Left lung (tissue), 10 donors: ENCODE results near the gene H1-8. TPM values are rescaled to one million over a fixed set of nuclear protein-coding genes. Genes with fewer than 3 reads are reported as not detected.

Source experiments
- ATAC-seq: fragments of 200-7000 bp; cut with Tn5 transposase; one replicate; pipeline ENCODE4 v1.9.1; 2020; ENCODE audit warnings: moderate library complexity
- DNase-seq, 4 donors: peaks; one replicate each; pipeline ENCODE4 v3.0.0-alpha.2; 2013 to 2020
- H3K27ac ChIP-seq, 2 donors: fragments of 200-600 bp; sonication (generic) in 1 of 2; one replicate each; pipeline versions ENCODE4 v1.5.0 to v1.8.0; 2020 to 2021
- H3K27me3 ChIP-seq, 2 donors: fragments of 200-600 bp; sonication (generic) in 1 of 2; one replicate each; pipeline versions ENCODE4 v1.5.0 to v1.8.0; 2020 to 2021
- H3K36me3 ChIP-seq, 2 donors: fragments of 200-600 bp; sonication (generic) in 1 of 2; one replicate each; pipeline versions ENCODE4 v1.5.0 to v1.8.0; 2020 to 2021
- H3K4me1 ChIP-seq, 2 donors: fragments of 200-600 bp; one replicate each; pipeline ENCODE4 v1.8.0; 2021
- H3K4me3 ChIP-seq, 2 donors: fragments of 200-600 bp; sonication (generic) in 1 of 2; one replicate each; pipeline versions ENCODE4 v1.5.0 to v1.8.0; 2020 to 2021; ENCODE audit warnings: mild to moderate bottlenecking in 1 of 2
- H3K9me3 ChIP-seq, 2 donors: fragments of 200-600 bp; sonication (generic) in 1 of 2; one replicate each; pipeline versions ENCODE4 v1.5.0 to v1.8.0; 2020 to 2021
- CTCF ChIP-seq, 2 donors: fragments of 200-600 bp; sonication (generic) in 1 of 2; IDR thresholded peaks; one replicate each; pipeline versions ENCODE4 v1.5.0 to v1.8.0; 2021; ENCODE audit warnings: antibody characterized with exemption in 2 of 2
- intact Hi-C, 2 donors: fragments of 100-400 bp; cut with DNase I; formaldehyde crosslinking; loops; one replicate each; pipeline versions ENCODE4 v1.11.2 to v1.14.2; 2022
- polyA plus RNA-seq, 6 donors: library from polyadenylated mRNA; unstranded; fragments of 120-200 nt; gene quantifications; one replicate each; pipeline ENCODE4 v1.2.1, GENCODE V29; 2013; ENCODE audit not compliant: insufficient read length in 6 of 6
- total RNA-seq, 2 donors: library from RNA; stranded (reverse); fragmentation: NEBNext Ultra II Directional; extraction: Animal tissue kit (Norgen Biotek cat#: 25700); gene quantifications; one replicate each; pipeline ENCODE4 v1.2.1, GENCODE V29; 2021
- donor health status: DM: no; HTN: yes; CAD: no.
- donor health status: DM: no; HTN: no; CAD: no.

H1-8 gene
- total and polyA plus RNA-seq, 8 donors, result not detected

GRCh38 chr3:129561619-129562248, 18.8 kb downstream of the H1-8 start:
- H3K4me3 ChIP-seq, result no peak overlapping the region
- no peak for TF ChIP-seq CTCF (IDR thresholded peaks at IDR 0.05)
- DNase-seq (peak in 1 of 4 donors; percentile 44), ATAC-seq (no peak)
- no peaks in the 10 kb centered on the region for H3K27me3 ChIP-seq
- H3K9me3 ChIP-seq, result no peaks in the 10 kb centered on the region
- intact Hi-C loops, result no loop called here
- peak overlapping the region; percentile 70 to 87 for H3K27ac ChIP-seq
- H3K4me1 ChIP-seq, result peaks cover 29 to 47% of the 10 kb centered on the region in 2 donors
- peaks cover 0 to 98% of the 10 kb centered on the region in 2 donors for H3K36me3 ChIP-seq

- DNase-seq, result no peak
- no peak overlapping the region for H3K27ac ChIP-seq
- no peak for TF ChIP-seq CTCF (IDR thresholded peaks at IDR 0.05)
- H3K36me3 ChIP-seq, result peaks cover 0 to 98% of the 10 kb centered on the region in 2 donors
- no peak for ATAC-seq
- H3K4me3 ChIP-seq, result no peak overlapping the region
- intact Hi-C loops, result no loop called here
- H3K27me3 ChIP-seq, result no peaks in the 10 kb centered on the region
- peaks cover 24 to 47% of the 10 kb centered on the region in 2 donors for H3K4me1 ChIP-seq
- H3K9me3 ChIP-seq, result no peaks in the 10 kb centered on the region
Observed at GRCh38 chr3:129562803-129563202, 19.8 kb downstream of the H1-8 start.

GRCh38 chr3:129563332-129563731, 20.4 kb downstream of the H1-8 start:
- Histone ChIP-seq H3K4me1 (peaks cover 27 to 46% of the 10 kb centered on the region in 2 donors), H3K9me3 (no peaks in the 10 kb centered on the region), H3K27me3 (no peaks in the 10 kb centered on the region), H3K4me3 (no peak overlapping the region), H3K36me3 (peaks cover 0 to 98% of the 10 kb centered on the region in 2 donors), H3K27ac (no peak overlapping the region)
- TF ChIP-seq CTCF (IDR thresholded peaks at IDR 0.05), result no peak
- intact Hi-C loops, result no loop called here
- ATAC-seq (no peak), DNase-seq (no peak)

GRCh38 chr3:129563850-129564535, 21.0 kb downstream of the H1-8 start:
- TF ChIP-seq CTCF (IDR thresholded peaks at IDR 0.05), result no peak
- peaks cover 27 to 43% of the 10 kb centered on the region in 2 donors for H3K4me1 ChIP-seq
- intact Hi-C loops, result no loop called here

DNA sequence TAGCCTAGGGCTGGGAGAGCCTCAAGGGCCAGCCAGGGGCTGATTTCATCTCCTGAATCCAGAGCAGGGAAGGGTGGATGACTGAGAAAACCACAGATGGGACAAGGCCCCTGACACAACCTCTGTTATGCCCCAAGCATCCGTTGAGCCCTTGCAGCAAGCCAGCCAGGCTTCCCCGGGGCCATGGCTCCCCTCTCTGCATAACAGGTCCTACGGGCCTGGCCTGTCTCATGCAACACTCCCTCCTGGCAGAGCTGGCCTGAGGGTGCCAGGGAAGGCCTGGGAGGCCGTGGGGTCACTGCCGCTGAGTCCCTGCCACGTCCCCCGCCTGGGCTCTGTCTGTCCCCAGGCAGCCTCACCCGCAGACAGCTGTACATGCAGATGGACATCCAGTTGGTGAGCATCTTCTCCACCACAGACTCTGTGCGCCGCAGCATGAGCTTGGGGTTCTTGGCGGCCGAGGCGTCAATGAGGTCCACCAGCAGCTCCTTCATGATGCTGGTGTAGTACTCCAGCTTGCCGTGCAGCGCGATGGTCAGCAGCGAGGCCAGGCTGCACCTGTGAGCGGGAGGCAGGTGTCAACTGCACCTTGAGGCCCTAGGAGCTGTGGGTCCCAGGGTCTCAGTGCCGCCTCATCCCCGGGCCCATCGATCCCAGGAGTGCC, 22.1 kb downstream of the H1-8 start:
- H3K27me3 ChIP-seq, result no peaks in the 10 kb centered on the region
- DNase-seq, result no peak
- H3K4me1 ChIP-seq, result peaks cover 23 to 33% of the 10 kb centered on the region in 2 donors
- H3K9me3 ChIP-seq, result no peaks in the 10 kb centered on the region
- H3K36me3 ChIP-seq, result peaks cover 0 to 98% of the 10 kb centered on the region in 2 donors
- H3K4me3 ChIP-seq, result no peak overlapping the region
- ATAC-seq, result no peak
- no peak for TF ChIP-seq CTCF (IDR thresholded peaks at IDR 0.05)
- H3K27ac ChIP-seq, result peak overlapping the region in 1 of 2 donors; percentile 28
- intact Hi-C loops, result no loop called here

More at GRCh38 chr3:129563850-129564535, 21.0 kb downstream of the H1-8 start:
- Histone ChIP-seq H3K36me3 (peaks cover 0 to 98% of the 10 kb centered on the region in 2 donors), H3K9me3 (no peaks in the 10 kb centered on the region), H3K27me3 (no peaks in the 10 kb centered on the region), H3K27ac (peak overlapping the region; percentile 26), H3K4me3 (no peak overlapping the region)
- DNase-seq, result no peak
- ATAC-seq, result no peak
